A549 (cell line): Measurements from ENCODE around the gene WDR48.

Experiments
- GATA3 ChIP-seq: IDR thresholded peaks from 2 replicates; pipeline ENCODE4 v1.6.1; 2012; ENCODE audit warnings: borderline replicate concordance
- HDAC2 ChIP-seq: fragments of 200-600 bp; sonication (generic); IDR thresholded peaks from 2 replicates; pipeline ENCODE4 v1.6.1; 2016
- RAD21 ChIP-seq, 2 experiments: fragments of >200 bp in 1 of 2; sonication (Bioruptor Twin) in 1 of 2; formaldehyde crosslinking in 1 of 2; IDR thresholded peaks in 1 of 2; conservative IDR thresholded peaks in 1 of 2; 2 replicates in 1 of 2; 3 replicates in 1 of 2; pipeline ENCODE4 v1.6.1; 2012 to 2018; ENCODE audit warnings: inconsistent platforms in 1 of 2
- TF ChIP-seq, protein P1 (sequence below): fragments of >200 bp; sonication (Bioruptor Twin); formaldehyde crosslinking; IDR thresholded peaks from 3 replicates; pipeline ENCODE4 v1.5.1; 2016

DNA sequence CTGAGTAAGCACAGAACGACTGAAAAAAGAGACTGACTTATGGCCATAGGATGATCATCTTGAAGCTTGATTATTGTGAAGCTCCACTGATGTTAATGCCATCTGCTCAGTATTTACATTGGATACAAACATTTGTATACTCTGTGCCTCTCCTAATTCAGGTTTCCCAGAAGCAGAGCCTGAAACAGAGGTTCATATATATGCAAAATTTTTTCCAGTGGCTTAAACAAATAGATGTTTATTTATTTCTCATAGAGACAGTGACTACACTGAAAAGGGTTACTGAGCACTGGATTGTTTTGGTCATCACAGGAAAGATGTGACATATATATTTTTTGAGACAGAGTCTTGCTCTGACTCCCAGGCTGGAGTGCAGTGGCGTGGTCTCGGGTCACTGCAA is 36.4 kb upstream of the WDR48 start:
- TF ChIP-seq GATA3 (no peak), HDAC2 (no peak), RAD21 (conservative IDR thresholded peaks at IDR 0.05 in 1 of 2, IDR thresholded peaks at IDR 0.05 in 1 of 2) (no peak)
- TF ChIP-seq, protein P1, sequence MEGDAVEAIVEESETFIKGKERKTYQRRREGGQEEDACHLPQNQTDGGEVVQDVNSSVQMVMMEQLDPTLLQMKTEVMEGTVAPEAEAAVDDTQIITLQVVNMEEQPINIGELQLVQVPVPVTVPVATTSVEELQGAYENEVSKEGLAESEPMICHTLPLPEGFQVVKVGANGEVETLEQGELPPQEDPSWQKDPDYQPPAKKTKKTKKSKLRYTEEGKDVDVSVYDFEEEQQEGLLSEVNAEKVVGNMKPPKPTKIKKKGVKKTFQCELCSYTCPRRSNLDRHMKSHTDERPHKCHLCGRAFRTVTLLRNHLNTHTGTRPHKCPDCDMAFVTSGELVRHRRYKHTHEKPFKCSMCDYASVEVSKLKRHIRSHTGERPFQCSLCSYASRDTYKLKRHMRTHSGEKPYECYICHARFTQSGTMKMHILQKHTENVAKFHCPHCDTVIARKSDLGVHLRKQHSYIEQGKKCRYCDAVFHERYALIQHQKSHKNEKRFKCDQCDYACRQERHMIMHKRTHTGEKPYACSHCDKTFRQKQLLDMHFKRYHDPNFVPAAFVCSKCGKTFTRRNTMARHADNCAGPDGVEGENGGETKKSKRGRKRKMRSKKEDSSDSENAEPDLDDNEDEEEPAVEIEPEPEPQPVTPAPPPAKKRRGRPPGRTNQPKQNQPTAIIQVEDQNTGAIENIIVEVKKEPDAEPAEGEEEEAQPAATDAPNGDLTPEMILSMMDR = no peak
